ENCODE results near the gene LEMD2. TPM values are rescaled to one million over a fixed set of nuclear protein-coding genes. Genes with fewer than 3 reads are reported as not detected.

Gene LEMD2
- total and polyA plus RNA-seq, 2 donors (not counting 3 experiments of a cell fraction or from before 2014, with no cell fraction given): 61.1 to 81.8 TPM

GRCh38 chr6:33790379-33790778 lies 1.4 kb upstream of the LEMD2 start:
- Histone ChIP-seq H3K27ac (ENCODE audit: insufficient read depth, low read depth, low read length) (no peak overlapping the region), H2AFZ (ENCODE audit: low read depth, low read length) (no peak overlapping the region), H3K4me1 (ENCODE audit: control insufficient read depth, extremely low read depth, insufficient read depth, low read length) (peaks cover 31% of the 10 kb centered on the region), H4K20me1 (replicated peaks; ENCODE audit: control insufficient read depth, extremely low read depth, insufficient read depth, low read length) (no peaks in the 10 kb centered on the region), H3K9ac (replicated peaks; ENCODE audit: extremely low read depth, insufficient read depth, low read length) (no peak overlapping the region), H3K9me3 (replicated peaks; ENCODE audit: control insufficient read depth, insufficient read depth, low read length) (no peaks in the 10 kb centered on the region), H3K27me3 (ENCODE audit: control insufficient read depth in 2 of 2, insufficient read depth in 2 of 2, low read length in 2 of 2) (peaks cover 0 to 2% of the 10 kb centered on the region in 2 experiments), H3K79me2 (ENCODE audit: control insufficient read depth, insufficient read depth, low read length) (peaks cover 18% of the 10 kb centered on the region), H3K36me3 (ENCODE audit: control insufficient read depth in 2 of 2, extremely low read depth in 1 of 2, insufficient read depth in 2 of 2, low read length in 2 of 2) (no peaks in the 10 kb centered on the region), H3K4me2 (ENCODE audit: insufficient read depth, low read length) (no peak overlapping the region), H3K9me1 (replicated peaks; ENCODE audit: control insufficient read depth, extremely low read depth, insufficient read depth, low read length) (no peaks in the 10 kb centered on the region), H3K4me3 (replicated peaks in 1 of 3; ENCODE audit: insufficient read depth in 1 of 3, low read depth in 1 of 3, low read length in 3 of 3) (no peak overlapping the region)
- intact Hi-C loops (cut with micrococcal nuclease): no loop called here
- BruUV-seq (replicated peaks): no TSS peak
- dilution Hi-C loops (cut with MboI; ENCODE audit: extremely low pct_ligation_motif_present, low sequenced_read_pairs): no loop called here
- ChIA-PET POLR2A (no interaction called here), CTCF (no interaction called here)
- TF ChIP-seq FOS (IDR thresholded peaks at IDR 0.05; ENCODE audit: borderline replicate concordance, insufficient read depth, low read length): no peak
- no peak for TF ChIP-seq GATA2 (IDR thresholded peaks at IDR 0.05; ENCODE audit: insufficient read depth, insufficient read length, low read depth, low read length)
- TF ChIP-seq JUN (IDR thresholded peaks at IDR 0.05; ENCODE audit: borderline replicate concordance, insufficient read depth, insufficient read length, low read depth): no peak
- DNase-seq (ENCODE audit: low read depth, low spot score) (no peak), FAIRE-seq (no peak)

GRCh38 chr6:33789550-33789895 lies 593 bp upstream of the LEMD2 start:
- peaks cover 0 to 3% of the 10 kb centered on the region in 2 experiments for H3K36me3 ChIP-seq (ENCODE audit: control insufficient read depth in 2 of 2, extremely low read depth in 1 of 2, insufficient read depth in 2 of 2, low read length in 2 of 2)
- H4K20me1 ChIP-seq (replicated peaks; ENCODE audit: control insufficient read depth, extremely low read depth, insufficient read depth, low read length): no peaks in the 10 kb centered on the region
- intact Hi-C loops (cut with micrococcal nuclease): loop anchor here (1.0 kb wide), 2 partner anchors 8 to 18 kb away; no protein-coding TSS in a partner anchor
- DNase-seq (ENCODE audit: low read depth, low spot score) (no peak), FAIRE-seq (no peak)
- H3K4me1 ChIP-seq (ENCODE audit: control insufficient read depth, extremely low read depth, insufficient read depth, low read length): peaks cover 40% of the 10 kb centered on the region
- dilution Hi-C loops (cut with MboI; ENCODE audit: extremely low pct_ligation_motif_present, low sequenced_read_pairs): no loop called here
- peak overlapping the region; percentile 39 for H3K9ac ChIP-seq (replicated peaks; ENCODE audit: extremely low read depth, insufficient read depth, low read length)
- H2AFZ ChIP-seq (ENCODE audit: low read depth, low read length): peak overlapping the region; percentile 49
- BruUV-seq (replicated peaks): TSS peak; percentile 39
- peak overlapping the region; percentile 91 for H3K4me2 ChIP-seq (ENCODE audit: insufficient read depth, low read length)
- H3K27me3 ChIP-seq (ENCODE audit: control insufficient read depth in 2 of 2, insufficient read depth in 2 of 2, low read length in 2 of 2): peaks cover 0 to 2% of the 10 kb centered on the region in 2 experiments
- H3K9me3 ChIP-seq (replicated peaks; ENCODE audit: control insufficient read depth, insufficient read depth, low read length): no peaks in the 10 kb centered on the region
- no peaks in the 10 kb centered on the region for H3K9me1 ChIP-seq (replicated peaks; ENCODE audit: control insufficient read depth, extremely low read depth, insufficient read depth, low read length)
- H3K27ac ChIP-seq (ENCODE audit: insufficient read depth, low read depth, low read length): peak overlapping the region; percentile 21
- H3K79me2 ChIP-seq (ENCODE audit: control insufficient read depth, insufficient read depth, low read length): peaks cover 26% of the 10 kb centered on the region
- peak overlapping the region in 2 of 3 experiments; percentile 76 to 83 for H3K4me3 ChIP-seq (replicated peaks in 1 of 3; ENCODE audit: insufficient read depth in 1 of 3, low read depth in 1 of 3, low read length in 3 of 3)
- CTCF ChIA-PET: interaction anchor here (2.1 to 3.0 kb wide), 2 partner anchors 11 to 238 kb away, joined by 8 to 16 read pairs; no protein-coding TSS in a partner anchor
- no peak for TF ChIP-seq POLR2AphosphoS5 (IDR thresholded peaks at IDR 0.05; ENCODE audit: insufficient read depth, low read depth, low read length)
- no peak for TF ChIP-seq FOS (IDR thresholded peaks at IDR 0.05; ENCODE audit: borderline replicate concordance, insufficient read depth, low read length)
- TF ChIP-seq GATA2 (IDR thresholded peaks at IDR 0.05; ENCODE audit: insufficient read depth, insufficient read length, low read depth, low read length): no peak
- TF ChIP-seq POLR2A (IDR thresholded peaks at IDR 0.05; ENCODE audit: low read depth, low read length): no peak
- TF ChIP-seq MAX (IDR thresholded peaks at IDR 0.05; ENCODE audit: insufficient read depth, insufficient read length): no peak
- no peak for TF ChIP-seq MYC (IDR thresholded peaks at IDR 0.05; ENCODE audit: low read depth, low read length)
- TF ChIP-seq JUN (IDR thresholded peaks at IDR 0.05; ENCODE audit: borderline replicate concordance, insufficient read depth, insufficient read length, low read depth): no peak
- POLR2A ChIA-PET: no interaction called here
